ENCODE results near the gene ABCA1. TPM values are rescaled to one million over a fixed set of nuclear protein-coding genes. Genes with fewer than 3 reads are reported as not detected.
"Not testable (repeated sequence)": the region's sequence is repeated elsewhere in the genome, so short reads cannot be mapped to it uniquely, and the experiment has no call there.

Gene ABCA1, protein sequence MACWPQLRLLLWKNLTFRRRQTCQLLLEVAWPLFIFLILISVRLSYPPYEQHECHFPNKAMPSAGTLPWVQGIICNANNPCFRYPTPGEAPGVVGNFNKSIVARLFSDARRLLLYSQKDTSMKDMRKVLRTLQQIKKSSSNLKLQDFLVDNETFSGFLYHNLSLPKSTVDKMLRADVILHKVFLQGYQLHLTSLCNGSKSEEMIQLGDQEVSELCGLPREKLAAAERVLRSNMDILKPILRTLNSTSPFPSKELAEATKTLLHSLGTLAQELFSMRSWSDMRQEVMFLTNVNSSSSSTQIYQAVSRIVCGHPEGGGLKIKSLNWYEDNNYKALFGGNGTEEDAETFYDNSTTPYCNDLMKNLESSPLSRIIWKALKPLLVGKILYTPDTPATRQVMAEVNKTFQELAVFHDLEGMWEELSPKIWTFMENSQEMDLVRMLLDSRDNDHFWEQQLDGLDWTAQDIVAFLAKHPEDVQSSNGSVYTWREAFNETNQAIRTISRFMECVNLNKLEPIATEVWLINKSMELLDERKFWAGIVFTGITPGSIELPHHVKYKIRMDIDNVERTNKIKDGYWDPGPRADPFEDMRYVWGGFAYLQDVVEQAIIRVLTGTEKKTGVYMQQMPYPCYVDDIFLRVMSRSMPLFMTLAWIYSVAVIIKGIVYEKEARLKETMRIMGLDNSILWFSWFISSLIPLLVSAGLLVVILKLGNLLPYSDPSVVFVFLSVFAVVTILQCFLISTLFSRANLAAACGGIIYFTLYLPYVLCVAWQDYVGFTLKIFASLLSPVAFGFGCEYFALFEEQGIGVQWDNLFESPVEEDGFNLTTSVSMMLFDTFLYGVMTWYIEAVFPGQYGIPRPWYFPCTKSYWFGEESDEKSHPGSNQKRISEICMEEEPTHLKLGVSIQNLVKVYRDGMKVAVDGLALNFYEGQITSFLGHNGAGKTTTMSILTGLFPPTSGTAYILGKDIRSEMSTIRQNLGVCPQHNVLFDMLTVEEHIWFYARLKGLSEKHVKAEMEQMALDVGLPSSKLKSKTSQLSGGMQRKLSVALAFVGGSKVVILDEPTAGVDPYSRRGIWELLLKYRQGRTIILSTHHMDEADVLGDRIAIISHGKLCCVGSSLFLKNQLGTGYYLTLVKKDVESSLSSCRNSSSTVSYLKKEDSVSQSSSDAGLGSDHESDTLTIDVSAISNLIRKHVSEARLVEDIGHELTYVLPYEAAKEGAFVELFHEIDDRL (N-terminal part only)
- 10 to 100 TPM; 11.2 to 17.8 TPM for total RNA-seq

- TF ChIP-seq CTCF (IDR thresholded peaks at IDR 0.05): no peak
- no peaks in the 10 kb centered on the region for H3K36me3 ChIP-seq
- H3K27ac ChIP-seq: peak within 1 kb of the TSS; percentile 77
- peak within 1 kb of the TSS; percentile 57 to 99 for H3K9ac ChIP-seq (ENCODE audit: low read depth in 2 of 2, low read length in 2 of 2)
- peak within 1 kb of the TSS; percentile 75 for H3K4me3 ChIP-seq
- intact Hi-C loops (cut with DNase I): loop anchor here (2.0 to 5.0 kb wide), 4 partner anchors 39 to 489 kb away; no protein-coding TSS in a partner anchor
- H3K9me3 ChIP-seq: no peaks in the 10 kb centered on the region
- no peaks in the 10 kb centered on the region for H3K4me1 ChIP-seq
- peak; percentile 95 for DNase-seq
- no peaks in the 10 kb centered on the region for H3K27me3 ChIP-seq
Observed at GRCh38 chr9:104927912-104928740, at the start of gene ABCA1. ABCA1 (minus strand) TSS chr9:104928155; CDS start chr9:104903679, 24,476 bp downstream.

DNA sequence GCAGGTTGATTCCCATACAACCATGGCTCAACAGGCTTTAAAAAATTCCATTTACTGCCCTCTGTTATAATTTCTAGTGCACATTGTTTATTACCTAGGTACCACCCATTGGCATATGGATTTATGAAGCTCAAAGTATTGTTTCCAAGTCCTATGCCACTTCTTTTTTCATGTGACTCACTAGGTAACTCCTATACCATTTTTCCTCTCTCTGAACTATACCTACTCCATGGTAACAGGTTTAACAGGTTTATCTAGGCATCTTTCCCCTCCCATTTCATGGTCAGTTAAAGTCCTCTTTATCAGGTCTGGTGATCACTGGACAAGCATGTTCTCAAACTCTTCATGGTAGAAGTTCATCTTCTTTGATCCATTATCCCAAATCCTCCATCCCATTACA lies 49.6 kb upstream of the ABCA1 start:
- Histone ChIP-seq H3K9me3 (no peaks in the 10 kb centered on the region), H3K27me3 (no peaks in the 10 kb centered on the region), H3K4me1 (no peaks in the 10 kb centered on the region), H3K27ac (no peak overlapping the region), H3K9ac (ENCODE audit: low read depth in 2 of 2, low read length in 2 of 2) (no peak overlapping the region), H3K4me3 (no peak overlapping the region), H3K36me3 (no peaks in the 10 kb centered on the region)
- no peak for TF ChIP-seq CTCF (IDR thresholded peaks at IDR 0.05)
- DNase-seq: no peak
- intact Hi-C loops (cut with DNase I): no loop called here

- DNase-seq: no peak
- Histone ChIP-seq H3K9ac (ENCODE audit: low read depth in 2 of 2, low read length in 2 of 2) (no peak overlapping the region), H3K4me1 (no peaks in the 10 kb centered on the region), H3K9me3 (no peaks in the 10 kb centered on the region), H3K27me3 (no peaks in the 10 kb centered on the region), H3K36me3 (no peaks in the 10 kb centered on the region), H3K4me3 (no peak overlapping the region), H3K27ac (no peak overlapping the region)
- intact Hi-C loops (cut with DNase I): no loop called here
- no peak for TF ChIP-seq CTCF (IDR thresholded peaks at IDR 0.05)
Observed at GRCh38 chr9:104977168-104977567, 49.2 kb upstream of the ABCA1 start.

DNA sequence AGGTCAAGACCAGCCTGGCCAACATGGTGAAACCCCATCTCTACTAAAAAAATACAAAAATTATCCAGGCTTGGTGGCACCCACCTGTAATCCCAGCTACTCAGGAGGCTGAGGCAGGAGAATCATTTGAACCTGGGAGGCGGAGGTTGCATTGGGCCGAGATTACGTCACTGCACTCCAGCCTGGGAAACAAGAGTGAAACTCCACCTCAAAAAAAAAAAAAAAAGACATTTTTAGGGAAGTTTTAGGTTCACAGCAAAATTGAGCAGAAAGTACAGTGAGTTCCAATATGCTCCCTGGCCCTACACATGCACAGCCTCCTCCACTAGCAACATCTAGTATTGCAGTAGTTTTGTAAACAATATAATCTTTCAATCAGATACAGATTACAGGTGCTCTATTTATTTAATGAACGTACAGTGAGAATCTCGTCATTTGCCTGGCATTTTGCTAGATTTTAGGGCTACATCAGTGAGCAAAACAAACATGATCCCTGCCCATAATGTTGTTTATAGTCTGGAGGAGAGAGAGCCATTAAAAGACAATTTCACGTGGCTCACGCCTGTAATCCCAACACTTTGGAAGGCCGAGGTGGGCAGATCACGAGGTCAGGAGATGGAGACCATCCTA lies 48.1 kb upstream of the ABCA1 start:
- H3K4me1 ChIP-seq; intact Hi-C loops (cut with DNase I); DNase-seq; H3K27me3 ChIP-seq; H3K9ac ChIP-seq (ENCODE audit: low read depth in 2 of 2, low read length in 2 of 2); H3K36me3 ChIP-seq; H3K27ac ChIP-seq; H3K4me3 ChIP-seq; H3K9me3 ChIP-seq: not testable (repeated sequence)

All from colonic mucosa (tissue), 4 donors.